ENCODE data around the gene HOXD10.

The HOXD10 gene

GRCh38 chr2:176096243-176096985, 20.2 kb upstream of the HOXD10 start:
- no peak for TF ChIP-seq GATA2 (IDR thresholded peaks at IDR 0.05; ENCODE audit: low read depth, low read length)
- TF ChIP-seq GATA3 (IDR thresholded peaks at IDR 0.05; ENCODE audit: low read depth, low read length) = no peak

GRCh38 chr2:176096986-176097819, 19.4 kb upstream of the HOXD10 start:
- TF ChIP-seq GATA2 (IDR thresholded peaks at IDR 0.05; ENCODE audit: low read depth, low read length) (no peak; the same call in 1 of the 2 replicates), GATA3 (IDR thresholded peaks at IDR 0.05; ENCODE audit: low read depth, low read length) (no peak)

GRCh38 chr2:176097820-176098365, 18.7 kb upstream of the HOXD10 start:
- no peak for TF ChIP-seq GATA2 (IDR thresholded peaks at IDR 0.05; ENCODE audit: low read depth, low read length)
- TF ChIP-seq GATA3 (IDR thresholded peaks at IDR 0.05; ENCODE audit: low read depth, low read length) = no peak

- TF ChIP-seq GATA3 (IDR thresholded peaks at IDR 0.05; ENCODE audit: low read depth, low read length) (no peak), GATA2 (IDR thresholded peaks at IDR 0.05; ENCODE audit: low read depth, low read length) (no peak)
These were observed 18.0 kb upstream of the HOXD10 start for GRCh38 chr2:176098366-176099158.

GRCh38 chr2:176099159-176099727, 17.3 kb upstream of the HOXD10 start:
- TF ChIP-seq GATA3 (IDR thresholded peaks at IDR 0.05; ENCODE audit: low read depth, low read length) = no peak
- no peak for TF ChIP-seq GATA2 (IDR thresholded peaks at IDR 0.05; ENCODE audit: low read depth, low read length)

- no peak for TF ChIP-seq GATA2 (IDR thresholded peaks at IDR 0.05; ENCODE audit: low read depth, low read length)
These were observed 16.6 kb upstream of the HOXD10 start, which contains the start of gene HOXD12 for GRCh38 chr2:176099728-176100546. HOXD12 (plus strand) TSS chr2:176099795; CDS start chr2:176099802, 7 bp downstream.

- no peak for TF ChIP-seq GATA3 (IDR thresholded peaks at IDR 0.05; ENCODE audit: low read depth, low read length)
- no peak for TF ChIP-seq GATA2 (IDR thresholded peaks at IDR 0.05; ENCODE audit: low read depth, low read length)
These were observed 15.9 kb upstream of the HOXD10 start for GRCh38 chr2:176100547-176101140.

GRCh38 chr2:176101216-176101830, 15.3 kb upstream of the HOXD10 start:
- no peak for TF ChIP-seq GATA3 (IDR thresholded peaks at IDR 0.05; ENCODE audit: low read depth, low read length)
- no peak for TF ChIP-seq GATA2 (IDR thresholded peaks at IDR 0.05; ENCODE audit: low read depth, low read length)

GRCh38 chr2:176101842-176102241, 14.7 kb upstream of the HOXD10 start:
- TF ChIP-seq GATA2 (IDR thresholded peaks at IDR 0.05; ENCODE audit: low read depth, low read length) (no peak), GATA3 (IDR thresholded peaks at IDR 0.05; ENCODE audit: low read depth, low read length) (no peak)

- TF ChIP-seq GATA2 (IDR thresholded peaks at IDR 0.05; ENCODE audit: low read depth, low read length) (no peak), GATA3 (IDR thresholded peaks at IDR 0.05; ENCODE audit: low read depth, low read length) (no peak)
These were observed 14.2 kb upstream of the HOXD10 start for GRCh38 chr2:176102309-176102866.

GRCh38 chr2:176103194-176103593, 13.4 kb upstream of the HOXD10 start:
- TF ChIP-seq GATA2 (IDR thresholded peaks at IDR 0.05; ENCODE audit: low read depth, low read length) (no peak), GATA3 (IDR thresholded peaks at IDR 0.05; ENCODE audit: low read depth, low read length) (no peak)

All from SH-SY5Y (cell line).